GM12878 (cell line): ENCODE data around the gene MYCBPAP. TPM values are rescaled to one million over a fixed set of nuclear protein-coding genes. Genes with fewer than 3 reads are reported as not detected.

Experiments
- ATF2 ChIP-seq: IDR thresholded peaks from 2 replicates; pipeline ENCODE4 v1.6.1; 2012; ENCODE audit warnings: low read length, inconsistent platforms
- BCLAF1 ChIP-seq: fragments of 450-650 bp; IDR thresholded peaks from 2 replicates; pipeline ENCODE4 v1.6.1; 2017; ENCODE audit warnings: antibody characterized with exemption, mild to moderate bottlenecking, moderate library complexity
- MTA2 ChIP-seq: fragments of 450-650 bp; IDR thresholded peaks from 2 replicates; pipeline ENCODE4 v1.6.1; 2016; ENCODE audit warnings: low read depth, mild to moderate bottlenecking, moderate library complexity
- SMARCA5 ChIP-seq: fragments of 450-650 bp; IDR thresholded peaks from 2 replicates; pipeline ENCODE4 v1.6.1; 2017; ENCODE audit warnings: mild to moderate bottlenecking
- ZBTB4 ChIP-seq: fragments of 450-650 bp; formaldehyde crosslinking; IDR thresholded peaks from 2 replicates; pipeline ENCODE4 v1.4.0; 2022; ENCODE audit warnings: mild to moderate bottlenecking, moderate library complexity
- ZBTB40 ChIP-seq: fragments of 450-650 bp; IDR thresholded peaks from 2 replicates; pipeline ENCODE4 v1.6.1; 2016; ENCODE audit warnings: mild to moderate bottlenecking, moderate library complexity, borderline replicate concordance
- ZZZ3 ChIP-seq: IDR thresholded peaks from 2 replicates; pipeline ENCODE4 v1.6.1; 2011; ENCODE audit warnings: low read depth; ENCODE audit not compliant: control insufficient read depth, insufficient read length
- polyA plus RNA-seq, 11 experiments: library from polyadenylated mRNA; depleted of rRNA in 4 of 11; unstranded in 6 of 11; stranded (reverse) in 5 of 11; fragments of >200 nt; fragmentation: Nextera tagmentation in 4 of 11; fragmentation: Illumina TruSeq in 1 of 11; extraction: Ambion mirVana in 4 of 11; extraction: Trizol in 1 of 11; gene quantifications; 1 replicate in 1 of 11; 2 replicates in 10 of 11; pipeline versions ENCODE4 v1.2.1 to v1.2.3, GENCODE V29; 2011 to 2016; ENCODE audit warnings: inconsistent platforms in 2 of 11, missing spikeins in 2 of 11, low read depth in 1 of 11
- total RNA-seq, 4 experiments: library from RNA; depleted of rRNA in 3 of 4; stranded (reverse); fragments of >200 nt in 3 of 4; fragmentation: Illumina TruSeq in 1 of 4; extraction: Trizol in 1 of 4; gene quantifications; 2 replicates each; pipeline versions ENCODE4 v1.2.1 to v1.2.3, GENCODE V29; 2013 to 2021

MYCBPAP gene
- total and polyA plus RNA-seq, 10 of the 15 experiments (the other 5 are each of a cell fraction or from before 2014, with no cell fraction given), result 0.23 to 2.7 (median 1.5) TPM

- TF ChIP-seq BCLAF1 (no peak), SMARCA5 (no peak), ATF2 (no peak), ZZZ3 (no peak), MTA2 (no peak), ZBTB4 (CRISPR knock-in tag) (no peak), ZBTB40 (no peak)
Observed at GRCh38 chr17:50540560-50541401, 32.5 kb downstream of the MYCBPAP start (continued).
